NCI-H345 treated with DMSO at 0.1 percent for 48 hours (cell line): ENCODE measurements around the gene C11orf71.

Experiments used
- DNase-seq: peaks from one replicate; lab custom pipeline; 2025; ENCODE audit not compliant: unreplicated experiment; lab: John Stamatoyannopoulos, UW

Gene C11orf71

GRCh38 chr11:114359342-114359741 lies 41.0 kb downstream of the C11orf71 start:
- no peak for DNase-seq

GRCh38 chr11:114358716-114359115 lies 41.6 kb downstream of the C11orf71 start:
- DNase-seq, result no peak

- no peak for DNase-seq
Observed at GRCh38 chr11:114354076-114354475, 46.2 kb downstream of the C11orf71 start.

- DNase-seq, result no peak
Observed at GRCh38 chr11:114353443-114353842, 46.9 kb downstream of the C11orf71 start.

GRCh38 chr11:114350022-114350421 lies 50.3 kb downstream of the C11orf71 start:
- no peak for DNase-seq
